Measurements from ENCODE around the gene ALDH1B1. TPM values are rescaled to one million over a fixed set of nuclear protein-coding genes. Genes with fewer than 3 reads are reported as not detected.

Gene ALDH1B1
- polyA plus RNA-seq, 1 experiment = 47.0 TPM

- no peak for DNase-seq (ENCODE audit: low read depth, low spot score)
- ChIA-PET CTCF (interaction anchor here (0.6 to 1.1 kb wide), 2 partner anchors 18 to 468 kb away, joined by 3 read pairs; no protein-coding TSS in a partner anchor), POLR2A (no interaction called here)
- H3K9me3 ChIP-seq (ENCODE audit: control insufficient read depth, insufficient read depth, low read length) = no peaks in the 10 kb centered on the region
- H3K27me3 ChIP-seq (ENCODE audit: control insufficient read depth, insufficient read depth, low read length) = peaks cover 14% of the 10 kb centered on the region
- TF ChIP-seq CTCF (IDR thresholded peaks at IDR 0.05; ENCODE audit: low read depth, low read length) = no peak
- no peak overlapping the region for H3K27ac ChIP-seq (ENCODE audit: low read depth, low read length)
- no peak overlapping the region for H3K4me3 ChIP-seq (ENCODE audit: low read depth, low read length)
Observed at GRCh38 chr9:38352530-38353328, 39.8 kb upstream of the ALDH1B1 start.

GRCh38 chr9:38355115-38355514 is 37.4 kb upstream of the ALDH1B1 start:
- peaks cover 14% of the 10 kb centered on the region for H3K27me3 ChIP-seq (ENCODE audit: control insufficient read depth, insufficient read depth, low read length)
- DNase-seq (ENCODE audit: low read depth, low spot score) = no peak
- no peak overlapping the region for H3K4me3 ChIP-seq (ENCODE audit: low read depth, low read length)
- no peak overlapping the region for H3K27ac ChIP-seq (ENCODE audit: low read depth, low read length)
- H3K9me3 ChIP-seq (ENCODE audit: control insufficient read depth, insufficient read depth, low read length) = no peaks in the 10 kb centered on the region
- POLR2A ChIA-PET = no interaction called here
- no peak for TF ChIP-seq CTCF (IDR thresholded peaks at IDR 0.05; ENCODE audit: low read depth, low read length)
- CTCF ChIA-PET = no interaction called here

GRCh38 chr9:38355517-38356120 is 36.9 kb upstream of the ALDH1B1 start:
- no peak overlapping the region for H3K4me3 ChIP-seq (ENCODE audit: low read depth, low read length)
- ChIA-PET CTCF (no interaction called here), POLR2A (no interaction called here)
- TF ChIP-seq CTCF (IDR thresholded peaks at IDR 0.05; ENCODE audit: low read depth, low read length) = no peak
- H3K9me3 ChIP-seq (ENCODE audit: control insufficient read depth, insufficient read depth, low read length) = no peaks in the 10 kb centered on the region
- H3K27ac ChIP-seq (ENCODE audit: low read depth, low read length) = no peak overlapping the region
- peaks cover 14% of the 10 kb centered on the region for H3K27me3 ChIP-seq (ENCODE audit: control insufficient read depth, insufficient read depth, low read length)
- no peak for DNase-seq (ENCODE audit: low read depth, low spot score)

- Histone ChIP-seq H3K4me3 (ENCODE audit: low read depth, low read length) (no peak overlapping the region), H3K9me3 (ENCODE audit: control insufficient read depth, insufficient read depth, low read length) (no peaks in the 10 kb centered on the region), H3K27me3 (ENCODE audit: control insufficient read depth, insufficient read depth, low read length) (peaks cover 14% of the 10 kb centered on the region), H3K27ac (ENCODE audit: low read depth, low read length) (no peak overlapping the region)
- TF ChIP-seq CTCF (IDR thresholded peaks at IDR 0.05; ENCODE audit: low read depth, low read length) = no peak
- DNase-seq (ENCODE audit: low read depth, low spot score) = no peak
- ChIA-PET POLR2A (no interaction called here), CTCF (no interaction called here)
Observed at GRCh38 chr9:38356851-38357250, 35.7 kb upstream of the ALDH1B1 start.

All from AG04450 (cell line).